Measurements from ENCODE around the gene TRABD2B. TPM values are rescaled to one million over a fixed set of nuclear protein-coding genes. Genes with fewer than 3 reads are reported as not detected.

TRABD2B gene
- total RNA-seq, 1 experiment from 2014 or later, result not detected

DNA sequence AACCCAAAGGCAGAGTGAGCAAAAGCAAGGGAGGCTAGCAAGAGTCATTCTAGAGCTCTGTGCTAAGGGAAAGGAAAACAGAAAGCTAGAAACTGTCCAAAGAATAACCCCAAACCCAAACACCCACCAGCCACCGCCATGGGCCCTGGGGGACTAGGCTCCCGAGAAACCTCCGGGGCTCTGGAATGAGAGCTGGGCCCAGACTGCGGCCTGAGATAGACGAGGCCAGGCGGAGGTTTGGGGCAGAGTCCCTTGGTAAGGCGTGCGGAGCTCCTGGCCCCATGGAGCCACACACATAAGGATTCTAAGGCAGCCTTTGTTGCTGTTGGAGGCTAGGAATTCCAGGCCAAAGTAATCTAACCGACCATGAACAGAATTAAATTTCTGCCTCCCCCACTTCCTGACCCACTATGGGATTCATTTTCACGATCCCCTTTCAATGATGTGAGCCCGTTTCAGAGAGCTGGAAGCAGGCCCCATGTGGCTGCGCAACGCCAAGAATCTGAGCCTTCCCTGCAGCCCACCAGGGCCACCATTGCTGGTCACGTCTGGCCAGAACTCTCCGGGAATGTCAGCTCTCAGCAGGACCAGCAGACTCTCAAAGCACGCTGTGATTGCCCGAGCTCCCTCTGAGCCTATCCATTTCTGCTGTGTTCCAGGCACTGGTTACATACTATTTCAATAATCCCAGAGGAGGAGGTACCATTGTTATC lies 145.0 kb downstream of the TRABD2B start:
- TF ChIP-seq CTCF (conservative IDR thresholded peaks at IDR 0.05; ENCODE audit: low read depth, low read length), result no peak
- TF ChIP-seq EZH2 (IDR thresholded peaks at IDR 0.05; ENCODE audit: borderline replicate concordance, low read depth, low read length, poor library complexity, severe bottlenecking), result no peak
- DNase-seq (ENCODE audit: low spot score), result no peak
- H3K4me1 ChIP-seq (ENCODE audit: insufficient read depth, low read length, poor library complexity, severe bottlenecking), result no peaks in the 10 kb centered on the region
- no peak overlapping the region for H3K27ac ChIP-seq (ENCODE audit: low read depth, low read length, poor library complexity, severe bottlenecking)
- no TSS peak for BruUV-seq (replicated peaks)
- no peaks in the 10 kb centered on the region for H3K27me3 ChIP-seq (replicated peaks; ENCODE audit: insufficient read depth, low read depth, low read length, poor library complexity)
- H3K4me3 ChIP-seq (ENCODE audit: low read depth, low read length, poor library complexity, severe bottlenecking), result no peak overlapping the region
- POLR2A ChIA-PET (ENCODE audit: low non-redundant PET), result no interaction called here
- no peaks in the 10 kb centered on the region for H3K36me3 ChIP-seq (ENCODE audit: insufficient read depth, low read length, poor library complexity, severe bottlenecking)
- intact Hi-C loops (cut with micrococcal nuclease; ENCODE audit: unreplicated experiment), result no loop called here
- CTCF ChIA-PET, result no interaction called here
- no peaks in the 10 kb centered on the region for H3K9me3 ChIP-seq (ENCODE audit: low read depth, low read length, poor library complexity, severe bottlenecking)

- BruUV-seq (replicated peaks), result no TSS peak
- TF ChIP-seq CTCF (conservative IDR thresholded peaks at IDR 0.05; ENCODE audit: low read depth, low read length) (no peak), EZH2 (IDR thresholded peaks at IDR 0.05; ENCODE audit: borderline replicate concordance, low read depth, low read length, poor library complexity, severe bottlenecking) (no peak)
- POLR2A ChIA-PET (ENCODE audit: low non-redundant PET), result no interaction called here
- no peak for DNase-seq (ENCODE audit: low spot score)
- Histone ChIP-seq H3K9me3 (ENCODE audit: low read depth, low read length, poor library complexity, severe bottlenecking) (no peaks in the 10 kb centered on the region), H3K27me3 (replicated peaks; ENCODE audit: insufficient read depth, low read depth, low read length, poor library complexity) (no peaks in the 10 kb centered on the region), H3K4me1 (ENCODE audit: insufficient read depth, low read length, poor library complexity, severe bottlenecking) (no peaks in the 10 kb centered on the region), H3K36me3 (ENCODE audit: insufficient read depth, low read length, poor library complexity, severe bottlenecking) (no peaks in the 10 kb centered on the region), H3K27ac (ENCODE audit: low read depth, low read length, poor library complexity, severe bottlenecking) (no peak overlapping the region), H3K4me3 (ENCODE audit: low read depth, low read length, poor library complexity, severe bottlenecking) (no peak overlapping the region)
- CTCF ChIA-PET, result no interaction called here
- intact Hi-C loops (cut with micrococcal nuclease; ENCODE audit: unreplicated experiment), result no loop called here
Observed at GRCh38 chr1:47850451-47850850, 146.7 kb downstream of the TRABD2B start.

DNA sequence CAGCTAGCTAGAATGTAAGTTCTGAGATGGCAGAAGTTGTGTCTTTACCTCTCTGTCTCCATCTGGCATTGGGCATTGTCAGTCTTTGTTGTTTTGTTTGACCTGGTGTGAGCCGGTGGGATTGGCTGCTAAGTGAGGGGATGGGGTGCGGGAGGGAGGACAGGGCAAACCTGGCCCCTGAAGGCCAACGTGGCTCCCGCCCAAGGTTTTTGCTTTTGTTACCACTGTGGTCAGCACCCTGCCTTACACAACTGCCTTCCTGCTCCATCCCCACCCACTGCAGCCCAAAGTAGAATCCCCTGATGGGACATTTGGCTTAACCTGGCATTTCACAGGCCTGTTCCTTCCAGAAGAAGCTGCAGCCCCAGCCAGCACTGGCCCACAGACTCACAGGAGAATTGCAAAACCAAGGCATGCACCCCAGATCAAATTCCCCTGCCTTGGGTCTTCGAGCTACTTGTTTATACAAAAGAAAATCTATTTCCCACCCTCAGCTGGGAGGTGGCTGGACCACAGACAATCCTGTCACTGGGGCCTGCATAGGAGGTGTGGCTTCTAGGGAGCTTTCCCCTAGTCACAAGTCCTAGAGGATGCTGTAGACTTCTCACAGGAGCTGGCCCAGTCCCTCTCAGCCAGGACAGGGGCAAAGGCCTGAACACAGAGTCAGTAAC lies 147.5 kb downstream of the TRABD2B start:
- ChIA-PET CTCF (no interaction called here), POLR2A (ENCODE audit: low non-redundant PET) (no interaction called here)
- TF ChIP-seq CTCF (conservative IDR thresholded peaks at IDR 0.05; ENCODE audit: low read depth, low read length), result no peak
- TF ChIP-seq EZH2 (IDR thresholded peaks at IDR 0.05; ENCODE audit: borderline replicate concordance, low read depth, low read length, poor library complexity, severe bottlenecking), result no peak
- no peak overlapping the region for H3K4me3 ChIP-seq (ENCODE audit: low read depth, low read length, poor library complexity, severe bottlenecking)
- intact Hi-C loops (cut with micrococcal nuclease; ENCODE audit: unreplicated experiment), result loop anchor here (5.0 kb wide), 1 partner anchor 57 kb away; no protein-coding TSS in a partner anchor
- H3K27ac ChIP-seq (ENCODE audit: low read depth, low read length, poor library complexity, severe bottlenecking), result no peak overlapping the region
- no TSS peak for BruUV-seq (replicated peaks)
- H3K9me3 ChIP-seq (ENCODE audit: low read depth, low read length, poor library complexity, severe bottlenecking), result no peaks in the 10 kb centered on the region
- no peaks in the 10 kb centered on the region for H3K36me3 ChIP-seq (ENCODE audit: insufficient read depth, low read length, poor library complexity, severe bottlenecking)
- DNase-seq (ENCODE audit: low spot score), result no peak
- peaks cover 3% of the 10 kb centered on the region for H3K27me3 ChIP-seq (replicated peaks; ENCODE audit: insufficient read depth, low read depth, low read length, poor library complexity)
- no peaks in the 10 kb centered on the region for H3K4me1 ChIP-seq (ENCODE audit: insufficient read depth, low read length, poor library complexity, severe bottlenecking)

Measured in A673 (cell line).